Transverse colon (tissue), 4 donors: ENCODE data around the gene ZNF609. TPM values are rescaled to one million over a fixed set of nuclear protein-coding genes. Genes with fewer than 3 reads are reported as not detected.

ENCODE experiments used
- DNase-seq: peaks from one replicate; pipeline ENCODE4 v3.0.0-alpha.2; 2019
- H3K27ac ChIP-seq, 4 donors: fragments of 200-600 bp; sonication (generic); 2 replicates each; pipeline ENCODE4 v1.5.1; 2016 to 2018; ENCODE audit warnings: inconsistent platforms in 4 of 4
- H3K27me3 ChIP-seq: fragments of 200-600 bp; sonication (generic); 2 replicates; pipeline ENCODE4 v1.5.1; 2017; ENCODE audit warnings: inconsistent platforms
- H3K36me3 ChIP-seq, 4 donors: fragments of 200-600 bp; sonication (generic); 2 replicates each; pipeline ENCODE4 v1.5.1; 2017 to 2019; ENCODE audit warnings: inconsistent platforms in 4 of 4
- H3K4me1 ChIP-seq, 4 donors: fragments of 200-600 bp; sonication (generic); 2 replicates each; pipeline ENCODE4 v1.5.1; 2017 to 2020; ENCODE audit warnings: inconsistent platforms in 4 of 4
- H3K4me3 ChIP-seq, 4 donors: fragments of 200-600 bp; sonication (generic); 1 replicate in 1 of 4; 2 replicates in 3 of 4; pipeline versions ENCODE4 v1.5.1 to v1.6.1; 2017 to 2019; ENCODE audit warnings: inconsistent platforms in 4 of 4
- H3K9me3 ChIP-seq, 2 donors: fragments of 200-600 bp; sonication (generic); 2 replicates each; pipeline ENCODE4 v1.5.1; 2017 to 2019; ENCODE audit warnings: inconsistent platforms in 2 of 2
- EP300 ChIP-seq: sonication (generic); formaldehyde crosslinking; IDR thresholded peaks from one replicate; pipeline ENCODE4 v1.6.1; 2017; ENCODE audit warnings: antibody characterized with exemption, low read depth
- POLR2A ChIP-seq: fragments of 450-650 bp; IDR thresholded peaks from one replicate; pipeline ENCODE4 v1.6.1; 2016; ENCODE audit warnings: antibody characterized with exemption, mild to moderate bottlenecking, moderate library complexity
- POLR2AphosphoS5 ChIP-seq, 3 donors: sonication (generic); formaldehyde crosslinking; IDR thresholded peaks; one replicate each; pipeline ENCODE4 v1.6.1; 2016; ENCODE audit warnings: antibody characterized with exemption in 3 of 3
- WGBS, 2 donors: methylation state at CpG; one replicate each; pipeline ENCODE4 v1.1.5; 2018; ENCODE audit warnings: low coverage in 1 of 2; 5-methylcytosine and 5-hydroxymethylcytosine counted together
- in situ Hi-C, 4 donors: fragments of 200-750 bp; cut with MboI; loops; one replicate each; pipeline versions ENCODE4 v1.15.0 to v1.15.1; 2017; ENCODE audit warnings: low sequenced_read_pairs in 3 of 4, low pct_ligation_motif_present in 1 of 4, low pct_unique_long_range_greater_than_20kb in 1 of 4
- intact Hi-C: fragments of 100-400 bp; cut with DNase I; formaldehyde crosslinking; loops from one replicate; pipeline ENCODE4 v1.15.1; 2023; ENCODE audit warnings: low total_unique reads
- total RNA-seq, 4 donors: library from RNA; depleted of rRNA; stranded (reverse); fragments of >200 nt; gene quantifications; one replicate each; pipeline ENCODE4 v1.1.0, GENCODE V29; 2016
- TF ChIP-seq, protein P1 (sequence below), 5 experiments: fragments of 200-600 bp in 3 of 5; fragments of 450-650 bp in 2 of 5; sonication (generic) in 3 of 5; IDR thresholded peaks; 1 replicate in 2 of 5; 2 replicates in 3 of 5; pipeline ENCODE4 v1.5.1; 2016 to 2017; ENCODE audit warnings: antibody characterized with exemption in 5 of 5, inconsistent platforms in 3 of 5, mild to moderate bottlenecking in 2 of 5, moderate library complexity in 1 of 5

ZNF609 gene
- total RNA-seq, 4 donors from 2014 or later, result 16.1 to 34.8 (median 28.2) TPM

GRCh38 chr15:64437982-64438381, 22.4 kb upstream of the ZNF609 start:
- intact Hi-C loops, result no loop called here
- no peak overlapping the region for H3K4me3 ChIP-seq
- in situ Hi-C loops, result loop anchor here (10.0 to 25.0 kb wide), 3 partner anchors 199 to 224 kb away; no protein-coding TSS in a partner anchor
- no peaks in the 10 kb centered on the region for H3K4me1 ChIP-seq
- H3K27ac ChIP-seq, result no peak overlapping the region
- peaks cover 0 to 8% (median 0%) of the 10 kb centered on the region in 4 donors for H3K36me3 ChIP-seq
- no peaks in the 10 kb centered on the region for H3K9me3 ChIP-seq
- WGBS, 2 donors, result 95 to 100% methylated on average over 1 of the region's 1 CpG
- no peak for DNase-seq
- H3K27me3 ChIP-seq, result no peaks in the 10 kb centered on the region
- TF ChIP-seq POLR2A, result no peak
- no peak for TF ChIP-seq EP300
- TF ChIP-seq, protein P1, sequence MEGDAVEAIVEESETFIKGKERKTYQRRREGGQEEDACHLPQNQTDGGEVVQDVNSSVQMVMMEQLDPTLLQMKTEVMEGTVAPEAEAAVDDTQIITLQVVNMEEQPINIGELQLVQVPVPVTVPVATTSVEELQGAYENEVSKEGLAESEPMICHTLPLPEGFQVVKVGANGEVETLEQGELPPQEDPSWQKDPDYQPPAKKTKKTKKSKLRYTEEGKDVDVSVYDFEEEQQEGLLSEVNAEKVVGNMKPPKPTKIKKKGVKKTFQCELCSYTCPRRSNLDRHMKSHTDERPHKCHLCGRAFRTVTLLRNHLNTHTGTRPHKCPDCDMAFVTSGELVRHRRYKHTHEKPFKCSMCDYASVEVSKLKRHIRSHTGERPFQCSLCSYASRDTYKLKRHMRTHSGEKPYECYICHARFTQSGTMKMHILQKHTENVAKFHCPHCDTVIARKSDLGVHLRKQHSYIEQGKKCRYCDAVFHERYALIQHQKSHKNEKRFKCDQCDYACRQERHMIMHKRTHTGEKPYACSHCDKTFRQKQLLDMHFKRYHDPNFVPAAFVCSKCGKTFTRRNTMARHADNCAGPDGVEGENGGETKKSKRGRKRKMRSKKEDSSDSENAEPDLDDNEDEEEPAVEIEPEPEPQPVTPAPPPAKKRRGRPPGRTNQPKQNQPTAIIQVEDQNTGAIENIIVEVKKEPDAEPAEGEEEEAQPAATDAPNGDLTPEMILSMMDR (IDR thresholded peaks at IDR 0.05), result no peak
- no peak for TF ChIP-seq POLR2AphosphoS5 (IDR thresholded peaks at IDR 0.05)

DNA sequence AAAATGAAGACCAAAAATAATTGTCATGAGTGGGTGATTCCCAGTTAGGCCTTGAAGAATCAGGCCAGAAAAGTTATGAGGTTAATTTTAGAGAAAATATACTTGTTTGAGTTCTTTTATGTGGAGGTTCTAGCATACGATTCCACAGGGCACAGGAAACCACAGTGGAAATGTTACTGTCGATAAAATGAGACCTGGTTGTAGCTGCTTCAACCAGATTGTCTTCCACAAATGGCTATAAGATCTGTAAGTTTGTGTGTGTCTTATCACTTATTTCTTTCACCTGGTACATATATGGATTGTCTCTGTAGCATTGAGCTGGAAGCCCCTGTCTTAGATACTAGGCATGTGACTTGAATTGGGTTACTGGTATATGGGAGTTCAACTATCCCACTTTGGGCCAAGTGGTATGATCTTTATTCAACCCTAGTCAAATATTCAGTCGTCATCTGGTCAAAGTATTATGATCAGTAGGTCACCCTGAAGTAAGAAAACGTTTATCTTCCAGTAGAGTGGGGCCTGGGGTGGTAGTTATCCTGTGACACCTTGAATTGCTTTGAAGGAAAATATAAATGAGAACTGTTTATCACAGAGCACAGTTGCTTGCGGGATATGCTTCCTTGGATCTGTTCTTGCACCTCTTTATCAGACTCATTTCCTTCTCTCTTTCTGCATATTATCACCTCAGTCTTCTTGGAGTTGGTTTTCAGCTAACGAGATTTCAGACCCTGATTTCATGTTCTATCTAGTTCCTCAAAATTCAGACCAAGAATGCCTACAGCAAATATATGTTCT, 21.5 kb upstream of the ZNF609 start:
- DNase-seq, result no peak
- Histone ChIP-seq H3K4me1 (peaks cover 0 to 4% (median 0%) of the 10 kb centered on the region in 4 donors), H3K27ac (no peak overlapping the region), H3K27me3 (no peaks in the 10 kb centered on the region), H3K4me3 (no peak overlapping the region), H3K36me3 (peaks cover 0 to 5% (median 0%) of the 10 kb centered on the region in 4 donors), H3K9me3 (no peaks in the 10 kb centered on the region)
- 77 to 83% methylated on average over 4 to 6 of the region's 6 CpGs for WGBS, 2 donors
- in situ Hi-C loops, result loop anchor here (10.0 to 25.0 kb wide), 3 partner anchors 198 to 223 kb away; no protein-coding TSS in a partner anchor
- intact Hi-C loops, result no loop called here
- TF ChIP-seq, protein P1 (IDR thresholded peaks at IDR 0.05), result no peak
- TF ChIP-seq EP300 (no peak), POLR2A (no peak), POLR2AphosphoS5 (IDR thresholded peaks at IDR 0.05) (no peak)

- intact Hi-C loops, result no loop called here
- Histone ChIP-seq H3K9me3 (no peaks in the 10 kb centered on the region), H3K4me3 (no peak overlapping the region), H3K27me3 (no peaks in the 10 kb centered on the region), H3K36me3 (peaks cover 0 to 4% (median 0%) of the 10 kb centered on the region in 4 donors), H3K27ac (no peak overlapping the region), H3K4me1 (peaks cover 0 to 13% (median 0%) of the 10 kb centered on the region in 4 donors)
- 82 to 86% methylated on average over 3 of the region's 3 CpGs for WGBS, 2 donors
- DNase-seq, result no peak
- in situ Hi-C loops, result loop anchor here in 3 of 4 donors (25.0 kb wide), 2 partner anchors 195 to 220 kb away; no protein-coding TSS in a partner anchor
- TF ChIP-seq EP300, result no peak
Measured at GRCh38 chr15:64441852-64442251, 18.5 kb upstream of the ZNF609 start.

- H3K4me1 ChIP-seq, result peaks cover 0 to 13% (median 0%) of the 10 kb centered on the region in 4 donors
- intact Hi-C loops, result no loop called here
- DNase-seq, result no peak
- no peaks in the 10 kb centered on the region for H3K9me3 ChIP-seq
- TF ChIP-seq POLR2AphosphoS5 (IDR thresholded peaks at IDR 0.05) (no peak), POLR2A (no peak), EP300 (no peak)
- TF ChIP-seq, protein P1 (IDR thresholded peaks at IDR 0.05), result no peak
- peaks cover 0 to 6% (median 2%) of the 10 kb centered on the region in 4 donors for H3K36me3 ChIP-seq
- H3K27me3 ChIP-seq, result no peaks in the 10 kb centered on the region
- whole genome bisulfite sequencing, 2 donors, result 89 to 100% methylated on average over 2 of the region's 2 CpGs
- H3K27ac ChIP-seq, result no peak overlapping the region
- in situ Hi-C loops, result loop anchor here in 3 of 4 donors (25.0 kb wide), 2 partner anchors 194 to 219 kb away; no protein-coding TSS in a partner anchor
- H3K4me3 ChIP-seq, result no peak overlapping the region
Measured at GRCh38 chr15:64443016-64443415, 17.4 kb upstream of the ZNF609 start.
